HepG2 (cell line): ENCODE measurements around the gene DNMBP. TPM values are rescaled to one million over a fixed set of nuclear protein-coding genes. Genes with fewer than 3 reads are reported as not detected.

Experiments used
- ATAC-seq: fragments of 200-7000 bp; cut with Tn5 transposase; 3 replicates; pipeline ENCODE4 v1.9.1; 2020; ENCODE audit warnings: mild to moderate bottlenecking, moderate library complexity
- BruUV-seq: library from RNA; stranded (reverse); fragments of 400-500 nt; replicated peaks from 2 replicates; lab custom pipeline; 2021; lab: Mats Ljungman, UMichigan
- CTCF ChIA-PET: fragments of 300-600 bp; formaldehyde crosslinking; extraction: SDS; loops from one replicate; lab custom pipeline; 2021; ENCODE audit warnings: low total read pairs, inconsistent platforms, low intra/inter-chr PET ratio; lab: Yijun Ruan, JAX
- POLR2A ChIA-PET: fragments of 350-600 bp; sonication (Branson Sonifier 250); formaldehyde crosslinking; loops from one replicate; lab custom pipeline; 2020; ENCODE audit warnings: antibody characterized with exemption, inconsistent platforms; lab: Yijun Ruan, JAX
- DNase-seq: peaks from one replicate; pipeline ENCODE4 v3.0.0-alpha.2; 2015; ENCODE audit warnings: low spot score
- FAIRE-seq: peaks from 3 replicates; lab custom pipeline; 2011; peaks lifted over from hg19 to GRCh38; lab: Jason Lieb, UNC
- H2AFZ ChIP-seq: one replicate; pipeline ENCODE4 v1.6.1; 2011; ENCODE audit warnings: low read length, inconsistent platforms
- H3K27ac ChIP-seq: fragments of 300-600 bp; 3 replicates; pipeline ENCODE4 v1.8.0; 2011; ENCODE audit warnings: mixed run types, mild to moderate bottlenecking, mixed read lengths, low read length, inconsistent platforms; ENCODE audit not compliant: insufficient read depth; ENCODE audit errors: extremely low read length
- H3K27me3 ChIP-seq, 2 experiments: fragments of 200-600 bp in 1 of 2; 2 replicates in 1 of 2; 3 replicates in 1 of 2; pipeline versions ENCODE4 v1.6.0 to v1.8.0; 2011; ENCODE audit warnings: low read length in 2 of 2, mild to moderate bottlenecking in 2 of 2, moderate library complexity in 2 of 2, inconsistent platforms in 1 of 2; ENCODE audit not compliant: insufficient read depth in 2 of 2, control insufficient read depth in 1 of 2
- H3K36me3 ChIP-seq, 2 experiments: fragments of 200-600 bp in 1 of 2; replicated peaks in 1 of 2; 2 replicates in 1 of 2; 3 replicates in 1 of 2; pipeline versions ENCODE4 v1.5.1 to v1.8.0; 2011; ENCODE audit warnings: low read length in 2 of 2, inconsistent platforms in 1 of 2; ENCODE audit not compliant: insufficient read depth in 2 of 2, control insufficient read depth in 1 of 2
- H3K4me1 ChIP-seq: 2 replicates; pipeline ENCODE4 v1.5.1; 2012; ENCODE audit warnings: low read length, inconsistent platforms; ENCODE audit not compliant: insufficient read depth
- H3K4me2 ChIP-seq: 2 replicates; pipeline ENCODE4 v1.6.0; 2011; ENCODE audit warnings: low read depth, low read length, inconsistent platforms
- H3K4me3 ChIP-seq, 3 experiments: fragments of 200-600 bp in 1 of 3; sonication (generic), shearing (Covaris generic) in 1 of 3; replicated peaks in 1 of 3; 2 replicates each; pipeline ENCODE4 v1.5.1; 2011 to 2016; ENCODE audit warnings: low read length in 3 of 3, inconsistent platforms in 2 of 3, low read depth in 2 of 3, mild to moderate bottlenecking in 2 of 3, control low read depth in 1 of 3, mixed read lengths in 1 of 3; ENCODE audit not compliant: insufficient read depth in 1 of 3
- H3K79me2 ChIP-seq: one replicate; pipeline ENCODE4 v1.6.1; 2011; ENCODE audit warnings: low read length, inconsistent platforms; ENCODE audit not compliant: insufficient read depth
- H3K9ac ChIP-seq: 2 replicates; pipeline ENCODE4 v1.6.0; 2011; ENCODE audit warnings: mild to moderate bottlenecking, low read depth, low read length, inconsistent platforms; ENCODE audit not compliant: insufficient read depth
- H3K9me3 ChIP-seq: 2 replicates; pipeline ENCODE4 v1.5.1; 2012; ENCODE audit warnings: mild to moderate bottlenecking, low read length
- H4K20me1 ChIP-seq: 2 replicates; pipeline ENCODE4 v1.6.0; 2011; ENCODE audit warnings: inconsistent platforms, mild to moderate bottlenecking, low read length, moderate library complexity; ENCODE audit not compliant: insufficient read depth
- ELF4 ChIP-seq: sonication (generic); formaldehyde crosslinking; IDR thresholded peaks from 2 replicates; pipeline ENCODE4 v1.5.0; 2020; ENCODE audit warnings: missing genetic modification reagents, mild to moderate bottlenecking, moderate library complexity, borderline replicate concordance
- ERF ChIP-seq: IDR thresholded peaks from 2 replicates; pipeline ENCODE4 v1.6.1; 2018; ENCODE audit warnings: missing biosample characterization, missing genetic modification reagents
- KLF16 ChIP-seq, 2 experiments: sonication (generic) in 1 of 2; formaldehyde crosslinking in 1 of 2; IDR thresholded peaks; 2 replicates each; pipeline versions ENCODE4 v1.6.1 to v1.8.0; 2016 to 2023; ENCODE audit warnings: missing genetic modification reagents in 2 of 2, missing compliant biosample characterization in 1 of 2
- MTA3 ChIP-seq: sonication (generic); formaldehyde crosslinking; IDR thresholded peaks from 2 replicates; pipeline ENCODE4 v1.4.0; 2020; ENCODE audit warnings: missing genetic modification reagents
- MXD4 ChIP-seq: IDR thresholded peaks from 2 replicates; pipeline ENCODE4 v1.6.1; 2016; ENCODE audit warnings: mild to moderate bottlenecking, missing biosample characterization, missing genetic modification reagents
- NFYB ChIP-seq: sonication (generic); formaldehyde crosslinking; IDR thresholded peaks from 2 replicates; pipeline ENCODE4 v1.4.0; 2020; ENCODE audit warnings: missing genetic modification reagents
- NRL ChIP-seq: sonication (generic); formaldehyde crosslinking; IDR thresholded peaks from 2 replicates; pipeline ENCODE4 v1.5.0; 2020; ENCODE audit warnings: missing genetic modification reagents, mild to moderate bottlenecking, moderate library complexity, borderline replicate concordance
- REL ChIP-seq: sonication (generic); formaldehyde crosslinking; conservative IDR thresholded peaks from 2 replicates; pipeline ENCODE4 v1.8.0; 2022; ENCODE audit warnings: mild to moderate bottlenecking, missing genetic modification reagents, moderate library complexity
- SNRNP70 ChIP-seq: fragments of 200-400 bp; formaldehyde crosslinking; IDR thresholded peaks from 2 replicates; pipeline ENCODE4 v1.6.1; 2017; ENCODE audit warnings: mild to moderate bottlenecking, low read depth, low read length, moderate library complexity
- SP4 ChIP-seq: sonication (generic); formaldehyde crosslinking; IDR thresholded peaks from 2 replicates; pipeline ENCODE4 v1.8.1; 2023; ENCODE audit warnings: mild to moderate bottlenecking, missing genetic modification reagents
- TBL1XR1 ChIP-seq: fragments of 150-350 bp; IDR thresholded peaks from 2 replicates; pipeline ENCODE4 v1.6.1; 2014; ENCODE audit warnings: borderline replicate concordance, low read length; ENCODE audit not compliant: partially characterized antibody
- ZNF572 ChIP-seq: sonication (generic); formaldehyde crosslinking; IDR thresholded peaks from 2 replicates; pipeline ENCODE4 v1.5.1; 2020; ENCODE audit warnings: mild to moderate bottlenecking, missing genetic modification reagents
- WGBS: methylation state at CpG from one replicate; pipeline ENCODE4 v1.1.6; 2017; ENCODE audit warnings: low lambda C conversion rate; 5-methylcytosine and 5-hydroxymethylcytosine counted together
- in situ Hi-C: cut with HindIII; loops from 2 replicates; pipeline ENCODE4 v1.10.0; 2017; ENCODE audit warnings: low pct_unique_long_range_greater_than_20kb; ENCODE audit not compliant: extremely low pct_ligation_motif_present
- intact Hi-C: fragments of 100-400 bp; cut with micrococcal nuclease; formaldehyde crosslinking; loops from one replicate; pipeline ENCODE4 v1.10.0; 2022; ENCODE audit not compliant: unreplicated experiment
- polyA plus RNA-seq, 8 experiments: library from polyadenylated mRNA; depleted of rRNA in 3 of 8; stranded (reverse) in 7 of 8; unstranded in 1 of 8; fragments of >200 nt; fragmentation: Illumina TruSeq in 4 of 8; extraction: Trizol in 4 of 8; gene quantifications; 2 replicates each; pipeline versions ENCODE4 v1.2.1 to v1.2.3, GENCODE V29; 2011 to 2016; ENCODE audit warnings: low read depth in 4 of 8, missing spikeins in 1 of 8, mixed read lengths in 1 of 8; ENCODE audit not compliant: insufficient read depth in 1 of 8
- total RNA-seq, 5 experiments: library from RNA; depleted of rRNA; stranded (reverse); fragments of >200 nt; fragmentation: Illumina TruSeq; extraction: Trizol; gene quantifications; 2 replicates each; pipeline ENCODE4 v1.2.3, GENCODE V29; 2016; ENCODE audit warnings: low read depth in 1 of 5
- TF ChIP-seq, protein P1 (sequence below): sonication (generic); formaldehyde crosslinking; IDR thresholded peaks from 2 replicates; pipeline ENCODE4 v1.8.1; 2023; ENCODE audit warnings: missing genetic modification reagents, mild to moderate bottlenecking, borderline replicate concordance
- TF ChIP-seq, protein P2 (sequence below): IDR thresholded peaks from 2 replicates; pipeline ENCODE4 v1.6.1; 2016; ENCODE audit warnings: low read depth, borderline replicate concordance

Gene DNMBP
- total and polyA plus RNA-seq, 2 of the 13 experiments (the other 11 are each of a cell fraction or from before 2014, with no cell fraction given): 3.6 to 6.3 TPM

DNA sequence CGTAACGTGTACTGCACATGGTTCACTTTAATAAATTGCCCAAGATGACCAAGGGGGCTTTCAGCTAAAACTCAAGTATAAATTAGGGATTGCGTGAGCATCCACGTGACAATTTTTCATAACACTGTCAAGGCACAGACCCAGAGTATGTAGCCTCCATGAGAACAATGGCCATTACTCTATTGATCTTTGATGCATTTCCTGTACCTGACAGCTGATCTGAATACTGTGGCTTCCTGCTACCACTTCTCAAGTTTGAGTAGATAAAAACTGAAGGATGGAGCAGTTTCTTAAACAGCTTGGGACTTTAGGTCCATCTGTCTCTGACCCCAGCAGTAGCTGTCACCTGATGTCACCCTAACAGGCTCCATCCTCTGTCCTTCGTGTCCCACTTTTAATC is 128.4 kb downstream of the DNMBP start:
- ChIA-PET CTCF (no interaction called here), POLR2A (no interaction called here)
- no TSS peak for BruUV-seq
- H4K20me1 ChIP-seq: no peaks in the 10 kb centered on the region
- H3K79me2 ChIP-seq: no peaks in the 10 kb centered on the region
- DNase-seq (no peak), FAIRE-seq (no peak), ATAC-seq (no peak)
- no peak overlapping the region for H3K4me2 ChIP-seq
- in situ Hi-C loops (no loop called here), intact Hi-C loops (no loop called here)
- no peak overlapping the region for H3K9ac ChIP-seq
- no peak overlapping the region for H2AFZ ChIP-seq
- WGBS: 100% methylated on average over 5 of the region's 5 CpGs
- TF ChIP-seq ERF: no peak
- TF ChIP-seq TBL1XR1: no peak
- no peak for TF ChIP-seq KLF16 (CRISPR knock-in tag; IDR thresholded peaks at IDR 0.05)
- TF ChIP-seq, protein P1, sequence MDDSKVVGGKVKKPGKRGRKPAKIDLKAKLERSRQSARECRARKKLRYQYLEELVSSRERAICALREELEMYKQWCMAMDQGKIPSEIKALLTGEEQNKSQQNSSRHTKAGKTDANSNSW (CRISPR knock-in tag): no peak
- no peak for TF ChIP-seq MXD4
- no peak for TF ChIP-seq ELF4 (CRISPR knock-in tag)
- no peak for TF ChIP-seq MTA3 (CRISPR knock-in tag)
- TF ChIP-seq NFYB (CRISPR knock-in tag): no peak
- no peak for TF ChIP-seq SP4 (CRISPR knock-in tag)
- TF ChIP-seq, protein P2, sequence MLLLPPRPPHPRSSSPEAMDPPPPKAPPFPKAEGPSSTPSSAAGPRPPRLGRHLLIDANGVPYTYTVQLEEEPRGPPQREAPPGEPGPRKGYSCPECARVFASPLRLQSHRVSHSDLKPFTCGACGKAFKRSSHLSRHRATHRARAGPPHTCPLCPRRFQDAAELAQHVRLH (CRISPR knock-in tag): no peak
- no peak for TF ChIP-seq SNRNP70
- TF ChIP-seq NRL (CRISPR knock-in tag): no peak
- no peak for TF ChIP-seq ZNF572
- TF ChIP-seq REL (CRISPR knock-in tag): no peak
- no peaks in the 10 kb centered on the region for H3K9me3 ChIP-seq
- peaks cover 27 to 86% of the 10 kb centered on the region in 2 experiments; a peak in 4 of 5 replicates for H3K36me3 ChIP-seq
- no peak overlapping the region for H3K27ac ChIP-seq
- no peaks in the 10 kb centered on the region for H3K4me1 ChIP-seq
- H3K27me3 ChIP-seq: no peaks in the 10 kb centered on the region
- no peak overlapping the region for H3K4me3 ChIP-seq
